Pancreas (tissue), 10 donors: Measurements from ENCODE around the gene RBFOX1. TPM values are rescaled to one million over a fixed set of nuclear protein-coding genes. Genes with fewer than 3 reads are reported as not detected.

Experiments used
- ATAC-seq, 4 donors: fragments of 200-7000 bp; cut with Tn5 transposase; one replicate each; pipeline versions ENCODE4 v1.8.0 to v1.9.1; 2020; ENCODE audit warnings: mild to moderate bottlenecking in 4 of 4, moderate library complexity in 4 of 4
- DNase-seq, 6 donors: peaks; one replicate each; pipeline ENCODE4 v3.0.0-alpha.2; 2020
- FAIRE-seq: peaks from 2 replicates; lab custom pipeline; 2012; peaks lifted over from hg19 to GRCh38; lab: Jason Lieb, UNC
- H3K27ac ChIP-seq, 4 donors: fragments of 200-600 bp; sonication (generic); 1 replicate in 3 of 4; 2 replicates in 1 of 4; pipeline versions ENCODE4 v1.5.0 to v1.8.0; 2020
- H3K27me3 ChIP-seq, 4 donors: fragments of 200-600 bp; one replicate each; pipeline ENCODE4 v1.8.0; 2021
- H3K36me3 ChIP-seq, 3 donors: fragments of 200-600 bp; sonication (generic) in 1 of 3; one replicate each; pipeline versions ENCODE4 v1.5.0 to v1.8.0; 2020 to 2021
- H3K4me1 ChIP-seq, 3 donors: fragments of 200-600 bp; one replicate each; pipeline ENCODE4 v1.8.0; 2021
- H3K4me3 ChIP-seq, 4 donors: fragments of 200-600 bp; sonication (generic) in 2 of 4; one replicate each; pipeline versions ENCODE4 v1.5.0 to v1.8.0; 2020 to 2021
- H3K9me3 ChIP-seq, 4 donors: fragments of 200-600 bp; one replicate each; pipeline ENCODE4 v1.8.0; 2021
- WGBS, 2 donors: extraction: QIAGEN DNeasy Blood & Tissue Kit; methylation state at CpG; one replicate each; pipeline ENCODE4 v1.1.7; 2013; 5-methylcytosine and 5-hydroxymethylcytosine counted together
- intact Hi-C, 3 donors: fragments of 100-400 bp; cut with DNase I; formaldehyde crosslinking; loops; one replicate each; pipeline versions ENCODE4 v1.11.1 to v1.14.2; 2022
- polyA plus RNA-seq, 2 donors: library from polyadenylated mRNA; stranded (reverse); fragments of 200-250 nt; gene quantifications; one replicate each; pipeline ENCODE4 v1.2.3, GENCODE V29; 2013
- total RNA-seq, 6 donors: library from RNA; stranded (reverse); fragmentation: NEBNext Ultra II Directional in 4 of 6; extraction: Animal tissue kit (Norgen Biotek cat#: 25700) in 4 of 6; gene quantifications; one replicate each; pipeline versions ENCODE4 v1.2.1 to v1.2.4, GENCODE V29; 2021 to 2023
- TF ChIP-seq, protein P1 (sequence below), 4 donors: fragments of 200-600 bp; sonication (generic) in 3 of 4; IDR thresholded peaks; one replicate each; pipeline versions ENCODE4 v1.5.0 to v1.8.0; 2021; ENCODE audit warnings: antibody characterized with exemption in 4 of 4
- donor health status: healthy with polysubstance abuse.
- donor health status: DM: no; HTN: no; CAD: no; lungs with moderate emphysema.
- donor health status: DM: no; HTN: no; CAD: no.
- donor health status: control.
- donor health status: control.
- donor health status: Bipolar disorder and iron deficiency.
- donor health status: DM: yes; HTN: yes; CAD: no.
- donor health status: DM: no; HTN: no; CAD: no.
- donor health status: DM: no; HTN: no; CAD: no.
- donor health status: DM: yes; HTN: yes; CAD: no.

Gene RBFOX1
- total and polyA plus RNA-seq, 8 donors: 0.12 to 0.28 (median 0.15) TPM; not detected in 3

DNA sequence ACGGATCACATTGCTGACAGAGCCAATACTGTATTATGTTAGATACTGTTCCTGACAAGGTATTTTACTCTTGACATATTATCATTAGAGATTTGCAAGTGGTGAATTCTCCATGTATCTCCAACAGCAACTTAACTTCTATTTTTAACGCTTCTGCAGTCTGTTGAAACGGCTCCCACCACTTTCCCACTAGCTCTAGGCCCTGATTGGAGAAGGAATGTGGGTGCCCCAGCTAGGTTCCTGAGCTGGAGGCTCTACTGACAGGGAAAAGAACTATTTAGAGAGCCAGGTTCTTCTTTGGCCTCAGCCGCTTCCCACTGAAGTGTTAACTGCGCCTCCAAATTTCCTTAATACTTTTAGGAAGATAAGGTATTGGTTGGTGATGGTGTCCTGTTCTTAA is 191.8 kb downstream of the RBFOX1 start:
- intact Hi-C loops: no loop called here

DNA sequence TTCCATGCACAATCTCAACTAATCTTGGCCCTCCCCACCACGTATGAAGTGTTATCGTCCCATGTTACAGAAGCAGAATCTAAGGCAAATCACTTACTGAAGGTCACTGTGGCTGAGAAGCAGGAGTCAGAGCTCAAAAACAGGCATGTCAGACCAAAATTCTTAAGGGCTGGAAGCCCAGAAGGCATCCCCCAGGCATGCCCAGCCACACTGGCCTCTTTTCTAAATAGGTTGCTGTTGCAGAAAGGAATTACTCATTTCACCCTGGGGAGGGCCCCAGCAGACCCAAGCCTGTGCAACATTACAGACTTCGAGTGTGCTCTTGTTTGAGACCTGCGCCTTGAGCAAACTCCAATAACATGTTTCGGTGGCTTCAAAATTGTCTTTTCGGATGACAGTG is 194.1 kb downstream of the RBFOX1 start:
- ATAC-seq (no peak), DNase-seq (no peak), FAIRE-seq (no peak)
- TF ChIP-seq, protein P1, sequence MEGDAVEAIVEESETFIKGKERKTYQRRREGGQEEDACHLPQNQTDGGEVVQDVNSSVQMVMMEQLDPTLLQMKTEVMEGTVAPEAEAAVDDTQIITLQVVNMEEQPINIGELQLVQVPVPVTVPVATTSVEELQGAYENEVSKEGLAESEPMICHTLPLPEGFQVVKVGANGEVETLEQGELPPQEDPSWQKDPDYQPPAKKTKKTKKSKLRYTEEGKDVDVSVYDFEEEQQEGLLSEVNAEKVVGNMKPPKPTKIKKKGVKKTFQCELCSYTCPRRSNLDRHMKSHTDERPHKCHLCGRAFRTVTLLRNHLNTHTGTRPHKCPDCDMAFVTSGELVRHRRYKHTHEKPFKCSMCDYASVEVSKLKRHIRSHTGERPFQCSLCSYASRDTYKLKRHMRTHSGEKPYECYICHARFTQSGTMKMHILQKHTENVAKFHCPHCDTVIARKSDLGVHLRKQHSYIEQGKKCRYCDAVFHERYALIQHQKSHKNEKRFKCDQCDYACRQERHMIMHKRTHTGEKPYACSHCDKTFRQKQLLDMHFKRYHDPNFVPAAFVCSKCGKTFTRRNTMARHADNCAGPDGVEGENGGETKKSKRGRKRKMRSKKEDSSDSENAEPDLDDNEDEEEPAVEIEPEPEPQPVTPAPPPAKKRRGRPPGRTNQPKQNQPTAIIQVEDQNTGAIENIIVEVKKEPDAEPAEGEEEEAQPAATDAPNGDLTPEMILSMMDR (IDR thresholded peaks at IDR 0.05): no peak
- 64 to 83% methylated on average over 6 of the region's 6 CpGs for WGBS, 2 donors
- Histone ChIP-seq H3K9me3 (no peaks in the 10 kb centered on the region), H3K4me3 (no peak overlapping the region), H3K27ac (no peak overlapping the region), H3K27me3 (no peaks in the 10 kb centered on the region), H3K4me1 (no peaks in the 10 kb centered on the region), H3K36me3 (no peaks in the 10 kb centered on the region)
- intact Hi-C loops: no loop called here

More for the DNA sequence above, 191.8 kb downstream of the RBFOX1 start:
- no peaks in the 10 kb centered on the region for H3K36me3 ChIP-seq
- H3K4me3 ChIP-seq: no peak overlapping the region
- DNase-seq: no peak
- 30 to 31% methylated on average over 5 of the region's 5 CpGs for WGBS, 2 donors
- ATAC-seq: no peak
- no peaks in the 10 kb centered on the region for H3K27me3 ChIP-seq
- no peaks in the 10 kb centered on the region for H3K9me3 ChIP-seq
- H3K4me1 ChIP-seq: no peaks in the 10 kb centered on the region
- H3K27ac ChIP-seq: no peak overlapping the region
- TF ChIP-seq, protein P1 (IDR thresholded peaks at IDR 0.05): no peak
- no peak for FAIRE-seq

DNA sequence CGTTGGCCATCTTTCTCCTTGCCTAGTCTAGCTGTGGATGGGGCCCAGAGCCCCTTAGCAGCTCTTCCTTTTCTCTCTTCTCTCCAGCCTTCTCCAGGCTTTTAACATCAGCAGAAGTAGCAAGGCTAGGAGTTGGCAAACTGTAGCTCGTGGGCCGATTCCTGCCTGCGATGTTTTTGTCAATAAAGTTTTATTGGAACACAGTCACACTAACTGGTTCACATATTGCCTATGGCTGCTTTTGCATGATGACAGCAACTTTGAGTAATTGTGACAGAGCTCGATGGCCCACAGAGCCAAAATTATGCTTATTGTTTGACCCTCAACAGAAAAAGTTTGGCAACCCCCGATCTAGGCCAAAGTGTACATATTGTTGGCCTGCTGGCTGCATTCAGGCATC is 199.9 kb downstream of the RBFOX1 start:
- Histone ChIP-seq H3K36me3 (no peaks in the 10 kb centered on the region), H3K4me1 (no peaks in the 10 kb centered on the region), H3K4me3 (no peak overlapping the region), H3K27me3 (no peaks in the 10 kb centered on the region), H3K9me3 (no peaks in the 10 kb centered on the region), H3K27ac (no peak overlapping the region)
- intact Hi-C loops: no loop called here
- no peak for DNase-seq
- 76 to 78% methylated on average over 6 of the region's 6 CpGs for WGBS, 2 donors
- ATAC-seq: no peak
- TF ChIP-seq, protein P1 (IDR thresholded peaks at IDR 0.05): no peak
- no peak for FAIRE-seq

- FAIRE-seq: no peak
- Histone ChIP-seq H3K36me3 (no peaks in the 10 kb centered on the region), H3K4me3 (no peak overlapping the region), H3K27ac (no peak overlapping the region), H3K27me3 (no peaks in the 10 kb centered on the region), H3K9me3 (no peaks in the 10 kb centered on the region), H3K4me1 (no peaks in the 10 kb centered on the region)
- ATAC-seq: no peak
- no peak for DNase-seq
- 47 to 55% methylated on average over 7 of the region's 7 CpGs for WGBS, 2 donors
- TF ChIP-seq, protein P1 (IDR thresholded peaks at IDR 0.05): no peak
- intact Hi-C loops: no loop called here
Observed at GRCh38 chr16:7534749-7535148, 202.1 kb downstream of the RBFOX1 start.

DNA sequence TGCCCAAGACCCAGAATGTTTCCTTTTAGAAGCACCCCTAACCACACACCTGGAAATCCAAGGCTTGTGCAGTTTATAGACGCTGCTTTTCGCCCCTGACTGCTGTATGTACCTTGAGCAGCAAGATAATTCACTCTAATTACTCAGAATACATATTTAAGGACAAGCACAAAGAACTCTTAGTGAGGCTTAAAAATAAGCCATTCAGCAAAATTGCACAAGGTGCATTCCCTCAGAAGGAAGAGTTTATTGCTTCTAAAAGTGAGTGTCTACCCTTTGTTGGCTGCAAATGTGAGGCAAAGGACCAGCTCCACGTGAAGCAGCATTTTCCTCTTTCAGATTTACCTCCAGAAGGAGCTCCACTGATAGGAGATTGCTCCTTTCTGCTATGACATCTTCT is 208.4 kb downstream of the RBFOX1 start:
- DNase-seq: no peak
- Histone ChIP-seq H3K36me3 (no peaks in the 10 kb centered on the region), H3K4me1 (no peaks in the 10 kb centered on the region), H3K9me3 (no peaks in the 10 kb centered on the region), H3K27me3 (no peaks in the 10 kb centered on the region), H3K4me3 (no peak overlapping the region), H3K27ac (no peak overlapping the region)
- ATAC-seq: no peak
- intact Hi-C loops: no loop called here
- TF ChIP-seq, protein P1 (IDR thresholded peaks at IDR 0.05): no peak
- no peak for FAIRE-seq
- WGBS, 2 donors: 44 to 56% methylated on average over 3 of the region's 3 CpGs
